GM19240 (cell line): Measurements from ENCODE around the gene ISY1.
"Not testable (repeated sequence)": the region's sequence is repeated elsewhere in the genome, so short reads cannot be mapped to it uniquely, and the experiment has no call there.

ENCODE experiments used
- DNase-seq: peaks from one replicate; pipeline ENCODE4 v3.0.0; 2011; ENCODE audit warnings: low spot score; ENCODE audit not compliant: insufficient read length

Gene ISY1

GRCh38 chr3:129160891-129161859, at the start of gene ISY1:
Gene ISY1 (minus strand): TSS chr3:129161063. CDS start chr3:129160975, 88 bp downstream.
- peak; percentile 84 for DNase-seq

- no peak for DNase-seq
These were observed 46.6 kb upstream of the ISY1 start for GRCh38 chr3:129207479-129207878.

GRCh38 chr3:129205109-129205832, 44.4 kb upstream of the ISY1 start:
- DNase-seq, result no peak

- DNase-seq, result no peak
These were observed 43.6 kb upstream of the ISY1 start for GRCh38 chr3:129204473-129204872.

- DNase-seq, result no peak
These were observed 38.5 kb upstream of the ISY1 start for GRCh38 chr3:129199366-129199765.

- DNase-seq, result no peak
These were observed 36.5 kb upstream of the ISY1 start for GRCh38 chr3:129197321-129197720.

- no peak for DNase-seq
These were observed 35.7 kb upstream of the ISY1 start for GRCh38 chr3:129196601-129197000.

- no peak for DNase-seq
These were observed 34.9 kb upstream of the ISY1 start for GRCh38 chr3:129195731-129196256.

- DNase-seq, result not testable (repeated sequence)
These were observed 28.9 kb upstream of the ISY1 start for GRCh38 chr3:129189793-129190192.

- DNase-seq, result no peak
These were observed 27.0 kb upstream of the ISY1 start for GRCh38 chr3:129187857-129188256.

- no peak for DNase-seq
These were observed 24.9 kb upstream of the ISY1 start for GRCh38 chr3:129185783-129186182.

- not testable (repeated sequence) for DNase-seq
These were observed 24.1 kb upstream of the ISY1 start for GRCh38 chr3:129184784-129185542.

- DNase-seq, result no peak
These were observed 23.5 kb upstream of the ISY1 start for GRCh38 chr3:129184396-129184657.

- peak; percentile 87 for DNase-seq
These were observed 22.9 kb upstream of the ISY1 start, which contains the start of gene CNBP for GRCh38 chr3:129183569-129184395. Gene CNBP (minus strand): TSS chr3:129183896. CDS start chr3:129171757, 12,139 bp downstream.

GRCh38 chr3:129182390-129183185, 21.7 kb upstream of the ISY1 start:
- no peak for DNase-seq

GRCh38 chr3:129181819-129182218, 21.0 kb upstream of the ISY1 start:
- no peak for DNase-seq

GRCh38 chr3:129180461-129180860, 19.6 kb upstream of the ISY1 start:
- no peak for DNase-seq

GRCh38 chr3:129176051-129176450, 15.2 kb upstream of the ISY1 start:
- DNase-seq, result no peak

GRCh38 chr3:129173725-129174124, 12.9 kb upstream of the ISY1 start:
- no peak for DNase-seq

- DNase-seq, result no peak
These were observed 12.3 kb upstream of the ISY1 start for GRCh38 chr3:129173206-129173605.
